GM12873 (cell line): ENCODE results near the gene ACSS1.

Experiments used
- CTCF ChIP-seq: IDR thresholded peaks from 2 replicates; pipeline ENCODE4 v1.5.1; 2012; ENCODE audit warnings: low read depth, mild to moderate bottlenecking, moderate library complexity, low read length, control low read depth; ENCODE audit not compliant: insufficient read depth; ENCODE audit errors: missing control alignments

The ACSS1 gene

GRCh38 chr20:24961384-24962181 is 96.4 kb downstream of the ACSS1 start:
- TF ChIP-seq CTCF = no peak

- no peak for TF ChIP-seq CTCF
Measured at GRCh38 chr20:24960861-24961260, 97.1 kb downstream of the ACSS1 start.

GRCh38 chr20:24960302-24960801 is 97.6 kb downstream of the ACSS1 start:
- no peak for TF ChIP-seq CTCF

GRCh38 chr20:24959591-24960301 is 98.2 kb downstream of the ACSS1 start:
- TF ChIP-seq CTCF = no peak

GRCh38 chr20:24958506-24959385 is 99.2 kb downstream of the ACSS1 start:
- no peak for TF ChIP-seq CTCF

GRCh38 chr20:24957326-24958016 is 100.5 kb downstream of the ACSS1 start:
- TF ChIP-seq CTCF = no peak
